Superior temporal gyrus (tissue), 1 donor: ENCODE measurements around the gene KBTBD13.

Experiments used
- DNase-seq: peaks from one replicate; pipeline ENCODE4 v3.0.0-alpha.2; 2016; ENCODE audit errors: extremely low spot score

KBTBD13 gene

DNA sequence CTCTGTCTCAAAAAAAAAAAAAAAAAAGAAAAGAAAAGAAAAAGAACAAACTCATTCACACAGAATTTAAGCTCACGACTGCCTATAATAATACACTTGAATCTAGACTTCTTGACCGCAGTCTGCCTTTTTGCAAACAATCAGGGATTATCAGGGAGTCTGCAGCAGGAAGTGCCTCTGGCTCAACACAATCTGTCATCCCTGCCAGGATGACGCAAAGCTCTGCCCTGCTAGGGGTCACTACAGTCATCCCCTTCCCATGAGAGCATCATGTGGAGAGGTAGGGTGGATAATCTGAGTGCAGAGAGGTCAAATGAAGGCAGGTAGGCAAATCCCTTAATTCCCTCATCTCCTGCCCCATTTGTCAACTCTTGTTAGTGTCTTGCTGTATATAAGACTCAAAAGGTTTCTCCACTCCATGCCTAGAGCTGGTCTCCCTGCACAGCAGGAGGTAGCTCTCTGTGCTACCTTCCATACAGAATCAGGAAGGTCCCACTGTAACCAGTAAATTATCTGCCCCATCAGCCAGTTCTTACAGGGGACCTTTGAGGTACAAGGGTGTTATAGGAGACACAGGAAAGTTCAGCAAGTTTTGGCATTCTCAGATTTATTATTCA lies 34.2 kb downstream of the KBTBD13 start:
- no peak for DNase-seq

- DNase-seq = no peak
Measured at GRCh38 chr15:65115086-65115485, 38.5 kb downstream of the KBTBD13 start, which contains the start of gene UBAP1L. UBAP1L (minus strand) TSS chr15:65115200; CDS start chr15:65106215, 8,985 bp downstream.

DNA sequence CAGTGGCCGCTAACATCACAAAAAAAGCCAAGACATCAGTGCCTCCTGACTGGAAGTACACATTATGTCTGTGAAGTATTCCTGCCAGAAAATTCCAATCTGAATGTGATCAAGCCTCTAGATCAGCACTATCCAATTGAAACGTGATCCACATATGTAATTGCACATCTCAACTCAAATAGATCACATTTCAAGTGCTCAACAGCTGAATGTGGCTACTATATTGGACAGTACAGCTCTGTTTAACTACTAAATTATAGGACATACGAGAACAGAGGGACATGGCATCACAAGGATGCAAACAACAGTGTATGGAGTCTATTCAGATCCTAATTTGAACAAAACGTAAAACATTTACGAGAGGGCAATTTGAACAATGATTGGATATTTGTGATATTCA lies 39.0 kb downstream of the KBTBD13 start:
- no peak for DNase-seq
